Neural progenitor cell (in vitro differentiated cells): ENCODE data around the gene NMB. TPM values are rescaled to one million over a fixed set of nuclear protein-coding genes. Genes with fewer than 3 reads are reported as not detected.

Source experiments
- DNase-seq: peaks from one replicate; pipeline ENCODE4 v3.0.0-alpha.2; 2016; ENCODE audit warnings: low spot score
- H2AFZ ChIP-seq: fragments of 200-600 bp; sonication (generic); replicated peaks from 2 replicates; pipeline ENCODE4 v1.6.1; 2016; ENCODE audit warnings: antibody characterized with exemption
- H3F3A ChIP-seq: fragments of 200-600 bp; sonication (generic); 2 replicates; pipeline ENCODE4 v1.6.1; 2016; ENCODE audit warnings: antibody characterized with exemption, low read depth
- H3K27ac ChIP-seq: fragments of 200-600 bp; sonication (generic); 2 replicates; pipeline ENCODE4 v1.5.1; 2016; ENCODE audit warnings: mild to moderate bottlenecking
- H3K27me3 ChIP-seq: fragments of 200-600 bp; sonication (generic); 2 replicates; pipeline ENCODE4 v1.6.1; 2016; ENCODE audit warnings: mild to moderate bottlenecking, moderate library complexity
- H3K36me3 ChIP-seq: fragments of 200-600 bp; sonication (generic); 2 replicates; pipeline ENCODE4 v1.5.1; 2016
- H3K4me1 ChIP-seq: fragments of 200-600 bp; sonication (generic); 2 replicates; pipeline ENCODE4 v1.6.1; 2016; ENCODE audit warnings: mixed run types
- H3K4me2 ChIP-seq: fragments of 200-600 bp; sonication (generic); 2 replicates; pipeline ENCODE4 v1.6.1; 2016
- H3K4me3 ChIP-seq: fragments of 200-600 bp; sonication (generic); 2 replicates; pipeline ENCODE4 v1.5.1; 2016
- H3K79me2 ChIP-seq: fragments of 200-600 bp; sonication (generic); 2 replicates; pipeline ENCODE4 v1.6.1; 2016; ENCODE audit warnings: low read depth
- H3K9ac ChIP-seq: fragments of 200-600 bp; sonication (generic); 2 replicates; pipeline ENCODE4 v1.6.1; 2016
- H3K9me3 ChIP-seq: fragments of 200-600 bp; sonication (generic); 2 replicates; pipeline ENCODE4 v1.5.1; 2016; ENCODE audit warnings: low read depth
- H4K20me1 ChIP-seq: fragments of 200-600 bp; sonication (generic); 2 replicates; pipeline ENCODE4 v1.6.1; 2016; ENCODE audit warnings: low read depth
- H3K27ac Mint-ChIP-seq: 3 replicates; pipeline ENCODE4 v1.8.0; 2021; ENCODE audit warnings: mixed read lengths
- H3K27me3 Mint-ChIP-seq: 2 replicates; pipeline ENCODE4 v1.8.0; 2022; ENCODE audit warnings: low read depth, mild to moderate bottlenecking, inconsistent platforms, moderate library complexity, mixed read lengths; ENCODE audit not compliant: insufficient read depth
- H3K36me3 Mint-ChIP-seq: 3 replicates; pipeline ENCODE4 v1.8.0; 2021; ENCODE audit warnings: mixed read lengths
- H3K4me1 Mint-ChIP-seq: 3 replicates; pipeline ENCODE4 v1.8.0; 2021; ENCODE audit warnings: mixed read lengths
- H3K4me3 Mint-ChIP-seq: 3 replicates; pipeline ENCODE4 v1.8.0; 2021; ENCODE audit warnings: mild to moderate bottlenecking, moderate library complexity, mixed read lengths
- H3K9me3 Mint-ChIP-seq: 3 replicates; pipeline ENCODE4 v1.8.0; 2020; ENCODE audit warnings: mixed read lengths
- CTCF ChIP-seq: fragments of 200-600 bp; sonication (generic); IDR thresholded peaks from 2 replicates; pipeline ENCODE4 v1.5.1; 2017; ENCODE audit warnings: antibody characterized with exemption, mild to moderate bottlenecking
- EZH2 ChIP-seq: fragments of 200-600 bp; sonication (generic); IDR thresholded peaks from 2 replicates; pipeline ENCODE4 v1.6.1; 2017; ENCODE audit warnings: antibody characterized with exemption, mild to moderate bottlenecking, moderate library complexity
- EZH2phosphoT487 ChIP-seq: fragments of 200-600 bp; sonication (generic); IDR thresholded peaks from 2 replicates; pipeline ENCODE4 v1.6.1; 2017; ENCODE audit warnings: antibody characterized with exemption
- total RNA-seq: library from RNA; depleted of rRNA; stranded (reverse); fragments of >200 nt; gene quantifications from 2 replicates; pipeline ENCODE4 v1.2.3, GENCODE V29; 2015; ENCODE audit warnings: low replicate concordance

The NMB gene
- total RNA-seq, 1 donor from 2014 or later: 0.24 TPM

GRCh38 chr15:84648539-84648938 is 9.5 kb downstream of the NMB start:
- Histone ChIP-seq H3K4me3 (no peak overlapping the region), H3K4me2 (no peak overlapping the region), H3K4me1 (no peaks in the 10 kb centered on the region), H3K27me3 (no peaks in the 10 kb centered on the region), H3K9me3 (no peaks in the 10 kb centered on the region), H3F3A (no peaks in the 10 kb centered on the region), H2AFZ (no peak overlapping the region), H3K36me3 (no peaks in the 10 kb centered on the region), H3K79me2 (peaks cover 16% of the 10 kb centered on the region), H3K9ac (no peak overlapping the region), H4K20me1 (peaks cover 4% of the 10 kb centered on the region), H3K27ac (no peak overlapping the region)
- peaks cover 14% of the 10 kb centered on the region for H3K4me1 Mint-ChIP-seq
- peaks cover 38% of the 10 kb centered on the region for H3K36me3 Mint-ChIP-seq
- no peaks in the 10 kb centered on the region for H3K9me3 Mint-ChIP-seq
- H3K27ac Mint-ChIP-seq: no peak overlapping the region
- H3K27me3 Mint-ChIP-seq: peaks cover 2% of the 10 kb centered on the region
- TF ChIP-seq CTCF (no peak), EZH2phosphoT487 (no peak), EZH2 (no peak)
- no peak for DNase-seq
- no peak overlapping the region for H3K4me3 Mint-ChIP-seq

- H3K4me3 Mint-ChIP-seq: no peak overlapping the region
- H3K4me1 Mint-ChIP-seq: peaks cover 10% of the 10 kb centered on the region
- no peaks in the 10 kb centered on the region for H3K36me3 ChIP-seq
- peaks cover 2% of the 10 kb centered on the region for H3K27me3 Mint-ChIP-seq
- H2AFZ ChIP-seq: no peak overlapping the region
- TF ChIP-seq EZH2 (no peak), CTCF (no peak), EZH2phosphoT487 (no peak)
- H3K36me3 Mint-ChIP-seq: peaks cover 45% of the 10 kb centered on the region
- no peak for DNase-seq
- no peak overlapping the region for H3K9ac ChIP-seq
- H3K9me3 Mint-ChIP-seq: no peaks in the 10 kb centered on the region
- peaks cover 4% of the 10 kb centered on the region for H4K20me1 ChIP-seq
- no peaks in the 10 kb centered on the region for H3K4me1 ChIP-seq
- H3K9me3 ChIP-seq: no peaks in the 10 kb centered on the region
- no peaks in the 10 kb centered on the region for H3F3A ChIP-seq
- H3K4me3 ChIP-seq: no peak overlapping the region
- no peak overlapping the region for H3K27ac ChIP-seq
- peaks cover 7% of the 10 kb centered on the region for H3K79me2 ChIP-seq
- H3K27ac Mint-ChIP-seq: no peak overlapping the region
- no peaks in the 10 kb centered on the region for H3K27me3 ChIP-seq
- H3K4me2 ChIP-seq: no peak overlapping the region
Measured at GRCh38 chr15:84647726-84648125, 10.3 kb downstream of the NMB start.

GRCh38 chr15:84645997-84646396 is 12.0 kb downstream of the NMB start:
- Histone ChIP-seq H2AFZ (no peak overlapping the region), H3K27ac (no peak overlapping the region), H3K4me1 (no peaks in the 10 kb centered on the region), H3K27me3 (no peaks in the 10 kb centered on the region), H3K4me3 (no peak overlapping the region), H3K79me2 (no peaks in the 10 kb centered on the region), H3K36me3 (no peaks in the 10 kb centered on the region), H3K4me2 (no peak overlapping the region), H3F3A (no peaks in the 10 kb centered on the region), H4K20me1 (no peaks in the 10 kb centered on the region), H3K9me3 (no peaks in the 10 kb centered on the region), H3K9ac (no peak overlapping the region)
- H3K27me3 Mint-ChIP-seq: no peaks in the 10 kb centered on the region
- peaks cover 2% of the 10 kb centered on the region for H3K4me1 Mint-ChIP-seq
- no peak overlapping the region for H3K4me3 Mint-ChIP-seq
- no peak for DNase-seq
- peaks cover 40% of the 10 kb centered on the region for H3K36me3 Mint-ChIP-seq
- H3K9me3 Mint-ChIP-seq: no peaks in the 10 kb centered on the region
- H3K27ac Mint-ChIP-seq: no peak overlapping the region
- TF ChIP-seq EZH2 (no peak), CTCF (no peak), EZH2phosphoT487 (no peak)
